GM19043 (cell line): ENCODE measurements around the gene CPNE7.
"Not testable (repeated sequence)": the region's sequence is repeated elsewhere in the genome, so short reads cannot be mapped to it uniquely, and the experiment has no call there.

Experiments used
- ATAC-seq: cut with Tn5 transposase; IDR thresholded peaks from one replicate; pipeline ENCODE4 v1.9.1; 2021; ENCODE audit warnings: low read depth; ENCODE audit not compliant: unreplicated experiment

Gene CPNE7

GRCh38 chr16:89565256-89565505, 10.4 kb upstream of the CPNE7 start:
- no peak for ATAC-seq

- ATAC-seq = no peak
Measured at GRCh38 chr16:89565506-89566372, 9.8 kb upstream of the CPNE7 start.

- ATAC-seq = no peak
Measured at GRCh38 chr16:89567656-89568594, 7.6 kb upstream of the CPNE7 start.

- no peak for ATAC-seq
Measured at GRCh38 chr16:89569506-89570341, 5.8 kb upstream of the CPNE7 start.

- no peak for ATAC-seq
Measured at GRCh38 chr16:89570342-89570923, 5.1 kb upstream of the CPNE7 start.

GRCh38 chr16:89570983-89571598, 4.5 kb upstream of the CPNE7 start:
- ATAC-seq = not testable (repeated sequence)

GRCh38 chr16:89571636-89572035, 3.9 kb upstream of the CPNE7 start:
- ATAC-seq = no peak

- ATAC-seq = no peak
Measured at GRCh38 chr16:89572073-89572484, 3.5 kb upstream of the CPNE7 start.

- no peak for ATAC-seq
Measured at GRCh38 chr16:89572485-89573205, 2.9 kb upstream of the CPNE7 start.

GRCh38 chr16:89573826-89574680, 1.5 kb upstream of the CPNE7 start:
- ATAC-seq = no peak

- ATAC-seq = no peak
Measured at GRCh38 chr16:89574681-89575246, 794 bp upstream of the CPNE7 start.

GRCh38 chr16:89576153-89577054, 846 bp downstream of the CPNE7 start:
- no peak for ATAC-seq

- no peak for ATAC-seq
Measured at GRCh38 chr16:89577055-89577759, 1.6 kb downstream of the CPNE7 start.

- ATAC-seq = no peak
Measured at GRCh38 chr16:89579351-89579750, 3.8 kb downstream of the CPNE7 start.

GRCh38 chr16:89581045-89581695, 5.6 kb downstream of the CPNE7 start:
- no peak for ATAC-seq
